Globus pallidus (tissue), 1 donor: ENCODE results near the gene ATF2.

Experiments
- DNase-seq: peaks from one replicate; pipeline ENCODE4 v3.0.0-alpha.2; 2015; ENCODE audit warnings: low spot score

The ATF2 gene, protein sequence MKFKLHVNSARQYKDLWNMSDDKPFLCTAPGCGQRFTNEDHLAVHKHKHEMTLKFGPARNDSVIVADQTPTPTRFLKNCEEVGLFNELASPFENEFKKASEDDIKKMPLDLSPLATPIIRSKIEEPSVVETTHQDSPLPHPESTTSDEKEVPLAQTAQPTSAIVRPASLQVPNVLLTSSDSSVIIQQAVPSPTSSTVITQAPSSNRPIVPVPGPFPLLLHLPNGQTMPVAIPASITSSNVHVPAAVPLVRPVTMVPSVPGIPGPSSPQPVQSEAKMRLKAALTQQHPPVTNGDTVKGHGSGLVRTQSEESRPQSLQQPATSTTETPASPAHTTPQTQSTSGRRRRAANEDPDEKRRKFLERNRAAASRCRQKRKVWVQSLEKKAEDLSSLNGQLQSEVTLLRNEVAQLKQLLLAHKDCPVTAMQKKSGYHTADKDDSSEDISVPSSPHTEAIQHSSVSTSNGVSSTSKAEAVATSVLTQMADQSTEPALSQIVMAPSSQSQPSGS

DNA sequence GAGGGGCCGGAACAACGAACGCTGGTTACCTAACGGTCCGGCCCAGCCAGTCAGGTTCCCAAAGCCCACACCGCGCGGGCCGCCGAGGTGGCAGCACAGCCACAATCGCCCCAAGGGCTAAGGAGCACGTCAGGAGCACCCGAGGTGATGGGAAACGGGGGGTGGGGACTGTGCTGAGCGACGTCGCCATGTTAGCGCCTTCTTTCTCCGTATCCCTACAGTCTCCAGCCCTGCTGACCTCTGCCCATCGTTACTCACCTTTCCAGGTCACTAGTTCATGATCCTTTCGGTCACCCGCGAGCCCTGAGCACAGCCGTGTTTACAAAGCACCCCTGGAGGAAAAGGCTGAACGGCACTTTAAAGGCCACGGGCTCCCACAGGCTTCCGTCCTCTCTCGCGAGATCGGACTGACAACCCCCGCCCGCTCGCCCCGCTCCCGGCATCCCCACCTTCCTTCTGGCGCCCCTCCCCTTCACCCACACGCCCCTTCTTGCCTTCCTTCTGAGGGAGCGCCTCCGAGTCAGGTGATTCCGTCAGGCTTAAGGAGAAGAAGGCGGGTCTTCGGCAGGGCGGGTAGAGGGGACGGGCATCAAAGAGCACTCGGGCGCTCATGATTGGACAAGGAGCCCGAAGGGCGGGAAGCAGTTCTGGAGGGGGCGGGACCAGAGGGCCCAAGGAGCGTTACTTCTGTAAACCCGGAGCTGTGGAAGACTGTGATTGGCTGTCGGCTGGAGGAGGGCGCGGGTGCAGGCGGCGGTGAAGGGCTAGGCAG is at the start of gene ATF2:
ATF2 (minus strand) TSS at position 412 of the 772 bp plus-strand sequence. CDS start 31,760 bp downstream, outside the sequence.
- peak; percentile 98 for DNase-seq

DNA sequence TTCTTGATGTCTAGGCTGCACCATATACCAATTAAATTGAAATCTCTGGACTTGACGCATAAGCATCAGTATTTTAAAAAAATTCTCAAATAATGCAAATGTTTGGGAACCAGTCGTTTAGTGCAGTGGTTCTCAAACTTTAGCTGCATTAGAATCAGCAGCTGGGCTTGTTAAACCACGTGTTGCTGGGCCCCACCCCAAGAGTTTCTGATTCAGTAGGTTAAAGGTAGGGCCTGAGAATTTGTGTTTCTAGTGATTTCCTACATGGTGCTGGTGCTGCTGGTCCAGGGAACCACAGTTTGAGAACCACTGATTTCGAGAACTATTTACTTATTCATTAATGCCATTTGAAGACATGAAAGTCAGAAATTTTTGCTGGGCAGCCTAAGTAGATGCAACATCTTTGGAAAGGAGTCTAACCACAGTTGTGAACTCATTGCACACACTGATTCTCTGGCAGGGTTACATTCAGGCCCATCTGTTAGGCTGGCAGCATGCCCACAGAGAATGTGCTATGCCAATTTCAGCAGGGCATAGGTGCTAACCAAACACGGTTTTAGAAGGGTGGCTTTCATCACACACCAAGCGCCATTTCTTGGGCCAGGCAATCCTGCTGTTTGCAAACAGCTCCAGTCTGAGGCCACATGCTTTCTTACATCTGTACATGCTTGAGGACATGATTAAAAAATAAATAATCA is 39.9 kb upstream of the ATF2 start:
- no peak for DNase-seq

- no peak for DNase-seq
Observed at GRCh38 chr2:175206866-175207265, 38.9 kb upstream of the ATF2 start.

GRCh38 chr2:175205523-175205922 is 37.5 kb upstream of the ATF2 start:
- no peak for DNase-seq

DNA sequence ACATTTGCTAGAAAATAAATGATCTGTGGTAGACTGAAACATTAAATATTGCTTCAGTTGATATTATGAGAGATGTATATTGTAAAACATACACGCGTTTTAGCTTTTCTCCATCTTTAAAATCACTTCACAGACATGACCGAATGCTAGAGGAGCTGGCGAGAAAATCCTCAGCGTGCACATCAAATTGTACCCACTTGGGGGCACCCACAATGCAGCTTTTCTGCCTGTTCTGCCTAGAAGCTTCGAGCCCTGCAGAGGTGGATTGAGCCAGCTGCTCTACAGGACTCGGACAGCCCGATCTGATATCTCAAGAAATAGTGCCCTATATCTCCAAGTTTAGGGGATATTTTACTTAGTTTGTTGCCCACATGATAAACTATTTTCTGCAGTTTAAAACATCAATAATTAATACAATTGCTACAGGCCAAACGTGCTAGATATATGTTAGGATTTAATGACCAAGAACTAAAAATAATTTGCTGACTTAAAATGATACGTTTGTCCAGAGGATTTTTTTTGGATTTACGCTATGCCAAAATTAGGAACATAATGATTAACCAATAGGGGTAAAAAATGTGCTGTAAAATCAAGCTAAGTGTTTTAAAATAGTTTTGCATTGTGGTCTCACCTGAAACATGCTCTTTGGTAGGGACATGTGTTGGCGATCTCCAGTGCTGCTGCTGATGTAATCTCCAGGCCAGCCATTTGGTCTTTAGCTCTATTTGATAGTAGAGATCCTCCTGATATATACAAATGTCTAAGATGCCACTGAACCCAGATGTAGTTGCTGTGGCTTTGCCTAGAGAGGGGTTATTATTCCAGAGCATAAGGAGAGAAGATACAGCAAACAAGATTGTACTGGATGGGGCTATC is 35.9 kb upstream of the ATF2 start:
- DNase-seq: peak; percentile 55

GRCh38 chr2:175195012-175195411 is 27.0 kb upstream of the ATF2 start:
- no peak for DNase-seq

DNA sequence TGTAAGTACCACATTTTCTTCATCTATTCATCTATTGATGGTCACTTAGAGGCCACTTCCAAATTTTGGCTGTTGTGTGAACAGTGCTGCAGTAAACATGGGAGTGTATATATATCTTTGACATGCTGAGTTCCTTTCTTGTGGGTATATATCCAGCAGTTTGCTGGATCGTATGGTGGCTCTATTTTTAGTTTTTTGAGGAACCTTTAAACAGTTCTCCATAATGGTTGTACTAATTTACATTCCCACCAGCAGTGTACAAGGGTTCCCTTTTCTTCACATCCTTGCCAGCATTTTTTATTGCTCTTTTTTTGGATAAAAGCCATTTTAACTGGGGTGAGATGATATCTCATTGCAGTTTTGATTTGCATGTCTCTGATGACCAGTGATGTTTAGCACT is 20.8 kb upstream of the ATF2 start:
- DNase-seq: no peak

GRCh38 chr2:175187378-175187777 is 19.4 kb upstream of the ATF2 start:
- DNase-seq: no peak

- no peak for DNase-seq
Observed at GRCh38 chr2:175183674-175184073, 15.7 kb upstream of the ATF2 start.

GRCh38 chr2:175181877-175182308 is 13.9 kb upstream of the ATF2 start:
- no peak for DNase-seq

DNA sequence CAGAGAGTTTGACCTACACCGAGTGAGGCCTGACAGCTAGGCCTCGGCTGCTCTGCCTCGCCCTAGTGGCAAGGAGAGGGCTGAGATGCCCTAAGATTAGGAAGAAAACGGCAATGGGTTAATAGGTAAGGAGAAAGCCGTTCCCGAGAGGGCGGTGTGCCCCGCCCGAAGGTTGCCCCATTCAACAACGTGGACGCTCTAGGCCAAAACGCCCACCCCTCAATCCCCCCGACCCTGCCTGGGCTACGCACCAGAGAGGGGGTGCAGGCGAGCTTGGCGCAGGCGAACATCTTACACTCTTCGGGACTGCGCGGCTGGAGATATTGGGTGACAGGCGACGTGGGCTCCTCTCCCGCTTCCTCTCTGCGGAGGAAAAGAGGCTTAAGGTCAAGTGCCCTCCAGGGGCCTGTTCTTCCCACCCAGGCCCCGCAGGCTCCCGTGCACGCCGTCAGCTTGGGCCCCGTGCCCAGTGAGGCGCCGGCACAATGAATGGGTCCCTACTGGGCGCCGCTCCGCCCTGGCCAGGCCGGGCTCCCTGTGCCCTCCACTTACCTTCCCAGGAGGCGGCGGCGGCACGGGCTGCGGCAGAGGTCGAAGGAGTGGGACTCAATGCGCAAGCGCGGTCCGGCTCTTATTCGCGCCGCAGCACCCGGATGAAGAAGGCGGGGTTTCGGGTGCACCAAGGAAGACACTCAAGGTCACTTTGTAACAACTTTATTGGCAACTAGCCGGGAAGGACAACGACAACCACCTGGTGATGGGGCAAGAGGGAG is 13.3 kb upstream of the ATF2 start, which contains the start of gene ATP5MC3:
ATP5MC3 (minus strand) TSS at position 607 of the 773 bp plus-strand sequence; CDS start at position 290, 317 bp downstream.
- DNase-seq: peak; percentile 92

- peak; percentile 37 for DNase-seq
Observed at GRCh38 chr2:175180701-175181103, 12.7 kb upstream of the ATF2 start.

DNA sequence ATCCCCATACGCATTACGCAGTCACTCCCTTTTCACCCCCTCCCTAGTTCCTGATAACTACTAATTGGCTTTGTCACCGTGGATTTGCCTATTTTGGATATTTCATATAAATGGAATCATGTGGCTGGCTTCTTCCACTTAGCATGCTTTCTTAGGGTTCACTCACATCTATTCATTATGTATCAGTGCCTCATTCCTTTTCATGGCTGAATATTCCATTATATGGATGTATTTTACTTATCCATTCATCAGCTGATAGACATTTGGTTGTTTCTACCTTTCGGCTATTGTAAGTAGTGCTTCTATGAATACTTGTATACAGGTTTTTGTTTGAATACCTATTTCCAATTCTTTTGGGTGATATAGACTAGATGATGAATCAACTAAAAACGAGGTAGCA is 8.6 kb upstream of the ATF2 start:
- no peak for DNase-seq

- DNase-seq: no peak
Observed at GRCh38 chr2:175175896-175176295, 7.9 kb upstream of the ATF2 start.

DNA sequence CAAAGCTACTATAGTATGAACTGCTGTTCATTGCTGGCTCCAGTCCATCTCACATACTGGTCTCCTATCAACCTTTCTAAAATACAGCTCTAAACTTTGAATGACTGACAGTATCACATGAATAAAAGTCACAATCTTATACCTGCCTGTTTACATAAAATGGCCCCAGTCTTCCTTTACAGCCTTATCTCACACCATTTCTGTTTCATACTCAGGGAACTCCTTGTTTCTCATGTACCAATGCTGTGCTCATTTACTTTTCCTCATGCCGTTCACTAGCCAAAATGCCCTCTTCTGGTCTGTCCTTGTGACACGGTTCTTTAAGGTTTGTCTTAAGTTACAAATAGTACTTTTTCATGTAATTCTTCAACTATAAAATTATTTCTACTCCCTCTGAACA is 7.3 kb upstream of the ATF2 start:
- DNase-seq: no peak

DNA sequence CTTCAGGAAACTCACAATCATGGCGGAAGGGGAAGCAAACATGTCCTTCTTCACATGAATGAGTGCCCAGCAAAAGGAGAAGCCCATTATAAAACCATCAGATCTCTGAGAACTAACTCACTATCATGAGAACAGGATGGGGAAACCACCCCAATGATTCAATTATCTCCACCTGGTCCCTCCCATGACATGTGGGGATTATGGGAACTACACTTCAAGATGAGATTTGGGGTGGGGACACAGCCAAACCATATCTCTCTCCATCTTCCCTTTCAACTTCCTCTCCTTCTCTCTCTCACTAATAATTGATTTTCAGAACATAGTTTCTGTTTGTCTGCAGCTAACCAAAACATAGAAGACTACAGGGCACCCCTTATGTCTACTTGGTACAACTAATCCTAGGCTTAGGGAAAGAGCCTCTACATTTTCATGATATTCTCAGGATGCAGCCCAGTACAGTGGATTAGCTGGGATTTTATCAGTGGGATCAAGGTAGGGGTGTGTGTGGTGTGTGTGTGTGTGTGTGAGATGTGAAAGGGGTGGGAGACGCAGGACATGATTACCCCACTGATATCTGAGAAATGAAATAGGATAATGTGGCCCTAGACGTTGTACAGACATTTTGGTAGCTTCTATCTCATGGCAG is 2.8 kb upstream of the ATF2 start:
- DNase-seq: no peak

DNA sequence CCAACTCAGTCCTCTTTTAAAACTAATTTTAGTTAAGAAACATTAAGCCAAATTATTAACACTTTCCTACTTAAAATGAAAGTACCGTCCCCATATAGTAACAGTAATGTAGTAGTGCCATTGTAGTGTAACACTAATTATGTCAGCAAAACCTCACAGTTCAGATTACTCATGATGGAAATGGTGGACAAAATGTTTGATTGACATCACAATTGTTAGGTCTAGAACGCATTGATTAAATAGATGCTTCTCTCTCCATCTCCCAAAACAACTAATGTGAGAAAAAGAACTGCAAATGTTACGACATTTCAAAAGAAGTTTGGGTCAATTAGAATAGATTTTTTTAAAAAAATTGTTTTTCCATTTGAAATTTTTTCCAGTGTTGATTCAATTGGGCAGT is 1.2 kb upstream of the ATF2 start:
- no peak for DNase-seq

DNA sequence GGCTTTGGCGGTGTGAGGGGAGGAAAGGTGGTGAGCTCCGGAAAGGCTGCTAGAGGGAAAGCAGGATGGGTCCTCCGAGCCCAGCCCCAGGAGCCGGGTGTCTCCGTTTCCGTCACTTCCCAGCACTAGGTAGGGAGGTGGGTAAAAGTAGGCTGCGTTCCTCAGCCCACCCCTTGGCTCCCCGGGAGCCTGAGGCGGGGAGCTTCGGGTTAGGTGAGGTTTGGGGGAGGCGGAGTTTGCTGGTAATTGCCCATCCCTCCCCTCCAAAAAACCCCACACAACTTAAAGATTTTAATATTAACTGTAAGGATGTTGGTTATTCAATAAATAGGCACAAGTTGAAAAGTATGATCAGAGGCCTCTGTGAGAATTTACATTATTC is 552 bp upstream of the ATF2 start:
- DNase-seq: no peak

DNA sequence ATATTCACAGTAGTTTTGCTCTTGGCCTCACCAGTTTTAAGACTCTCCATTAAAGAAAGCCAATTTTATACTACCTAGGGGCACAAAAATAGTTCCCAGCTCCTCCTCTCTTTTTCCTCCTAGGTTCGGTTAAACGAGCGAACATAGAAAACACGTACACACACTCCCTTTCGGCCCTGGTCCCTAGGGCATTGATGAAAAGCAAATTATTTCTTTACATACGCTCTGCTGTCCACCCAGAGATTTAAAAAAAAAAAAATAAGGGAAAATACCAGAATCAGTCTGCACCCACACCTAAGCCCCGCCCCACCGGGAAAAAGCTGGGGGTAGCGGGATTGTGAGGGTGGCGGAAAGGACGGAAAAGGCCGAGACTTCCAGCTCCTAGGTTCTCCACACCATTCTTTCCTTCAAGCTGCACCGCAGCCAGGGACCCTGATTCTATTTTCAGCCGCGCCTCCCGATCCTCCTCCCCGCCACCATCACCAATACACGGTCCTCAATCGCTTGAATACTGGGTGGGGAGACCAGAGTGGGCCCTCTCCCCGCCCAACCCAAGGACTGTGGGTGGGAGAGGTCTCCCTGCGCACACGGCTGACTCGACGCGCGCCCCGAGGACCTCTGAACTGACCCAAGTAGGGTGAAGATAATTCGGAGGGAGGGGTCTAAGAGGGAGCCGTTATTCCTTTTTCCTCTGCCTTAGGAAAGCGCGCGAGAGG is 769 bp downstream of the ATF2 start:
- DNase-seq: no peak
